NCI-H69 (cell line): Measurements from ENCODE around the gene UBE2O.
"Not testable (repeated sequence)": the region's sequence is repeated elsewhere in the genome, so short reads cannot be mapped to it uniquely, and the experiment has no call there.

Experiments used
- DNase-seq: peaks from one replicate; lab custom pipeline; 2025; lab: John Stamatoyannopoulos, UW

UBE2O gene

DNA sequence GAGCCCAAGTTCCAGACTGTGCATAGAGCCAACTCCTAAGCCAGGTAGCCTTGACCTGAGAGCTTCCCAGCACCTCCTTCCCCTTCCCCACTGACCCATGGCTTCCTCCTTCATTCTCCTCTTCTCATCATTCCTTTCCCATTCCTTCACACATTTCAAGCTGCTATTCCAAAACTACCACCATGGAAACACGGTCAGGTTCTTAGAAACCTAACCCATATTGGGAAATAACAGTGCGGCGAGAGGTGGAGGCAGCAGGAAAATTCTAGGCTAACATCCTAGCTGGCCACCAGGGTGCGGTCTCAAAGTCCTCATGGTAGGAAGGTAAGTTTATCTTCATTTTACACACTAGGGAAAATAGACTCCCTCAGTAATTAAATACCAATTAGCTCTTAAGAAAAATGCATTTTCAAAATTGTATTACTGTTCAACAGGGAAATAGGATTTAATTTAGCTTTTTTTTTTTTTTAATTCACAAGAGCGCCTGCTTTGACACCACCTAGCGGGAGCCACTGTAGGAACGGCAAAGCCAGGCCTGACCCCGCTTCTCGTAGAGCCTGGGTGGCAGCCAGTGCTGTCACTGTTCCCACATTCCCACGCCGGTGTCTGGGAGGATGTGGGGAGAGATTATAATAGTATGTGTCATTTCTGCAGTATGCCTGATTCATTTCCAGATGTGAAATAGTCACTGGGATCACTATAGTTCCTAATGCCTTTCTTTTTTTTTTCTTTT lies 82.5 kb downstream of the UBE2O start:
- no peak for DNase-seq

DNA sequence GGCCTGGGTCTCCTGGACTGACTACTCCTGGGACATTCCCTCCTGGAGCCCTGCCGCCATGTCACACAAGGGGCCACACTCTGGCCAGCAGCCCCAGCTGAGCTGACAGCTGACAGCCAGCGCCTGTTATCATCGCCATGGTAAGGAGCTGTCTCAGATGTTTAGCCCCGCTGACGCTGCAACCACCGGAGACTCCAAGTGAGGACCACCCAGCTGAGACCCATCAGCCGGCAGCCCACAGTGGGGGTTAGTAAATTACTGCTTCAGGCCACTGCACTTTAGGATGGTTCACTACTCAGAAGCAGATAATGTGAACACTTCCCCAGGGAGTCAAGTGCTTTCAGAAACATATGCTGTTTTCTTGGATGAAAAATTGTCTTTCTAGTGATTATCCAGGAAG lies 83.1 kb downstream of the UBE2O start:
- peak; percentile 42 for DNase-seq

GRCh38 chr17:76369379-76369778 lies 83.6 kb downstream of the UBE2O start:
- no peak for DNase-seq

DNA sequence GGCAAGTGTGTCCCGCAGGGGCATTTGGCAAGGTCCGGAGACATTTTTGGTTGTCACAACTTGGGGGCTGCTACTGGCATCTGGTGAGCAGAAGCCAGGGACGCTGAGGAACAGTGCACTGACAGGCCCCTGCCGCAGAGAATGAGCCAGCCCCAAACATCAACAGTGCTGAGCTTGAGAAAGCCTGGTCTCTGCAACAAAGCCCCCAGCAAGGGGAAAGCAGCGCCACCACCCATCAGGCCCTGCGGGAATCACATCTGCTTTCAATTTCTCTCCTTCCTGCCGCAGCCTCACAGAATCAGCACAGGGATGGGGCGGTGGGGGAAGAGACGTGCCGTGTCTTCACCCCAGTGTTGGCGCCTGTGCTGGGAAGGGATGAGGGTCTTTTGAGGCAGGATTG lies 84.4 kb downstream of the UBE2O start:
- DNase-seq: no peak

- DNase-seq: peak; percentile 20
Measured at GRCh38 chr17:76367642-76368041, 85.3 kb downstream of the UBE2O start.

DNA sequence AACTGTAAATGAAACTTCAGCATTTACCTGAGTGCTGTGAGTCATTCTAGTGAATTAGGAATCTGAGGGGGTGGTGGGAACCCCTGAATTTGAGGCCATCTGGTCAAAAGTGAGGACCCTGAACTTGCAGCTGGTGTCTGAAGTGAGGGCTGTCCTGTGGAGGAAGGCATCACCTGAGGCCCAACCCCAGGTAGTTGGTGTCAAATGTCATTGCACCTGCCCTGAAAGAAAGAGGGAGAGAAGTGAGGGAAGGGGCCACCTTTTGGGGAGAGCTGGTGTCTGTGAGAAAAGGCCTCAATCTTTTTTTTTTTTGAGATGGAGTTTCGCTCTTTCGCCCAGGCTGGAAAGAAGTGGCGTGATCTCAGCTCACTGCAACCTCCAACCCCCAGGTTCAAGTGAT lies 86.7 kb downstream of the UBE2O start:
- no peak for DNase-seq

- no peak for DNase-seq
Measured at GRCh38 chr17:76365256-76365903, 87.6 kb downstream of the UBE2O start.

DNA sequence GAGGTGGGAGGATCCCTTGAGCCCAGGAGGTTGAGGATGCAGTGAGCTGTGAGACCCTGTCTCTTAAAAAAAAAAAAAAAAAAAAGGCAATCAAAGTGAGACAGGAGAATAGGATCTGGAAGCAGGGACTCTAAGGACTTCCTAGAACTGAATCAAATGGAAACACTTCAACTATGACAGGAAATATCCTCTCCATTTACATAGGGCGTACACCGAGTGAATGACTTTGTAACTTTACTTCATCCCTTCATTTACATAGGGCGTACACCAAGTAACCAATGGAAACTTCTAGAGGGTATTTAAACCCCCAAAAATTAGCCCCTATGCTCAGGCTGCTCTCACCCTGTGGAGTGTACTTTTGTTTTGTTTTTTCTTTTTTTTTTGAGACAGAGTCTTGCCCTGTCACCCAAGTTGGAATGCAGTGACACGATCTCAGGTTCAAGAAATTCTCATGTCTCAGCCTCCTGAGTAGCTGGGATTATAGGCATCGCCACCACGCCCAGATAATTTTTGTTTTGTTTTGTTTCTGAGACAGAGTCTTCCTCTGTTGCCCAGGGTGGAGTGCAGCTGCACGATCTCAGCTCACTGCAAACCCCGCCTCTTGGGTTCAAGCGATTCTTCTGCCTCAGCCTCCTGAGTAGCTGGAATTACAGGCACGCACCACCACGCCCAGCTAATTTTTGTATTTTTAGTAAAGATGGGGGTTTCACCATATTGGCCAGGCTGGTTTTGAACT lies 89.7 kb downstream of the UBE2O start:
- no peak for DNase-seq

DNA sequence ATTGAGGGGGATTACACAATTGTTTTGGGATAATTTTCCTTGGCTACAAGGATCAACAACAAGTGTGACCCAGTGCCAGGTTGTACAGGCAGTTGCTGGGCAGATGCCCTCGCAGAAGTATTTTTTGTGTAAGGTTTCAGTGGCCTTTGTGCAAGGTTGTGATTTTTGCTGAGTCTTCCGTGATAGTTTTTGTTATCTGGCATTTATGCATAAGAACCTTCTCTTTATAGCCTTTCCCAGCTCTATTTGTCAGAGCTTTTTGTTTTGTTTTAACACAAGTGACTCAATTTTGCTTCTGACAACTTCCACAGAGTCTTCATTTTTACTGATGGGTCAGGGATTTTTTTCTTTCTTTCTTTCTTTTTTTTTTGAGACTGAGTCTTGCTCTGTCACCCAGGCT lies 92.5 kb downstream of the UBE2O start:
- DNase-seq: no peak

- not testable (repeated sequence) for DNase-seq
Measured at GRCh38 chr17:76359776-76360175, 93.2 kb downstream of the UBE2O start.

- DNase-seq: no peak
Measured at GRCh38 chr17:76359375-76359774, 93.6 kb downstream of the UBE2O start.

DNA sequence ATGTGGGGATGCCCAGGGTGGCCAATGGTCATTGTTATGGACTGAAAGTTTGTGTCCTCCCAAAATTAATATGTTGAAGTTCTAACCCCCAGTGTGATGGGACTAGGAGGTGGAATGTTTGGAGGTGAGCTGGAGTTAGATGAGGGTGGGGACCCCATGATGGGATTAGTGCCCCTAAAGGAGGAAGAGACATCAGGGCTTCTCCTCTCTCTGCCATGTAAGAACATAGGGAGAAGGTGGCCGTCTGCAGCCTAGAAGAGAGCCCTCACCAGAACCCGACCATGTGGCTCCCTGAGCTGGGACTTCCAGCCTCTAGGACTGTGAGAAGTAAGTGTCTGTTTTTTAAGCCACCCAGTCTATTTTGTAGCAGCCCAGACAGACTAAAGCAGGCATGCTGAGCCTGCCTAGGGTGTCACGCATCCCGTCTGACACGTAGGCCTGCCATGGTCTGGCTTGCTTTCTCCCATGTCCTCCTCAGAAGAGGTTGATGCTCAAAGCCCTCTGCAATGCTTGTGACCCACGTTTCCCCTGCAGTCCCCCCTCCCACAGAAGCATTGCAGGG lies 95.3 kb downstream of the UBE2O start:
- no peak for DNase-seq

GRCh38 chr17:76356803-76357456 lies 96.0 kb downstream of the UBE2O start:
- DNase-seq: no peak

- no peak for DNase-seq
Measured at GRCh38 chr17:76354747-76355310, 98.1 kb downstream of the UBE2O start.

GRCh38 chr17:76354317-76354729 lies 98.6 kb downstream of the UBE2O start:
- DNase-seq: no peak

DNA sequence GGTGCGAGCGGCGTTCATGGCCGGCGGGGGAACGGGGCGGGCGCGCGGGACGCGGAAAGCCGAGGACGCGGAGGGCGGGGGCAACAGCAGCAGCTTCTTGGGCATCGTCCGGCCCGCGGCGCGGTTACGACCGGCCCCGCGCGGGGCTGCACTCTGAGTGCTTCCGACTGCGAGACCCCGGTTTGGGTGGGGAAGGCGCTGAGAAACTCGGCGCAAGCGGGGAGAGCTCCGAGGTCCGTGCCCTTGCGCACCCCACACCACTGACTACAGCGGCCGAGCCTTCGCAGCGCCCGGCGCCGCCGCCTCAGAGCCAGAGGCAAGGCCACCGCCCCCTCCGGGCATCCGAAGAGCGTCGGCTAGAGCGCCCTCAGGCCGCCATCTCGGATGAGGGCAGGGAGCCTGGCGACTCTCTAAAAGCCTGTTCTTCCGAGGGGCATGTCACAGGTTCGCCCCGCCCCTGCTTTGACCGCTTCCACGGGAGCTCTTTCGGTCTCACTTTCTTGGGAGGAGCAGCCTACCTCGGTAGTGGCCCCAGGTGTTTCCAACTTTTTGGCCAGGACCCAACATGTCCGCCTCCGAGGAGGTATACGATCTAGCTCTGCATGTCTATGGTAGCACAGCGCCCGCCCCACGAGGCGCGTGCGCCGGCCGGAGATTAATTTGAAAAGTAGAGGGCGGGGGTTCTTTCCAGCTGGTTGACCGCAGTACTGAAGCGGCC lies 99.2 kb downstream of the UBE2O start, which contains the start of gene PRPSAP1:
Gene PRPSAP1, minus strand, starts transcription at position 318 of the 718 bp plus-strand sequence. Its CDS starts 213 bp downstream, at position 105.
- DNase-seq: peak; percentile 98

- peak; percentile 64 for DNase-seq
Measured at GRCh38 chr17:76353004-76353598, 99.9 kb downstream of the UBE2O start.

DNA sequence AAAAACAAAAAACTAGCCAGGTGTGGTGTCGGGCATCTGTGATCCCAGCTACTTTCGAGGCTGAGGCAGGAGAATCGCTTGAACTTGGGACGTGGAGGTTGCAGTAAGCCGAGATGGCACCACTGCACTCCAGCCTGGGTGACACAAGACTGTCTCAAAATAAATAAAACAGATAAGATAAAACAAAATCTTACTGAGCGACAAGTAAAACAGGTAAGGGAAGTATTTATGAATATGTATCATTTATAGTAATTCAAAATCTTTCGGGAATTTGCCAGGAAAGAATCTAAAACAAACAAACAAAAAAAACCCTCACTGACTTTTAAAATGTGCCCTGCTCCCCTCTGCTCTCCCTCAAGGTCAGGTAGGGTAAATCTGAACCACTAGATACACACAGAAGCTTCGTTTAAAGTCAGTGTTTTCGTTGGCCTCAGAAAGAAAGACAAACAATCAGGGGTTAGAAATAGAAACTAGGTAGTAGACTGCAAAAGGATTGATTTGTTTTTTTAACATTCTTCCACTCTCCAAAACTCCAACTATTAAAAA lies 101.4 kb downstream of the UBE2O start:
- no peak for DNase-seq

DNA sequence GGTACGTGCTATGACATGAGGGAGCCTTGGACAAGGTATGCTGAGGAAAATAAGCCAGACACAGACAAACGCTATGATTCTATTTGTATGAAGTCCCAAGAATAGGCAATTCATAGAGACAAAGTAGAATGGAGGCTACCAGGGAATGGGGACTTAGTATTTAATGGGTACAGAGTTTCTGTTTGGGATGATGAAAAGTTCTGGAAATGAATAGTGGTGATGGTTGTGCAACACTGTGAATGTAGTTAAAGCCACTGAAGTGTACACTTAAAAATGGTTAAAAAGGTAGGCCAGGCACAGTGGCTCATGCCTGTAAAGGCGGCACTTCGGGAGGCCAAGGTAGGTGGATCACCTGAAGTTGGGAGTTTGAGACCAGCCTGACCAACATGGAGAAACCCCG lies 102.5 kb downstream of the UBE2O start:
- DNase-seq: no peak

GRCh38 chr17:76346936-76347335 lies 106.0 kb downstream of the UBE2O start:
- not testable (repeated sequence) for DNase-seq
